DOHH2 (cell line): ENCODE data around the gene G6PD.

Experiments
- CTCF ChIP-seq: fragments of 200-600 bp; sonication (generic); IDR thresholded peaks from one replicate; pipeline ENCODE4 v1.5.1; 2014; ENCODE audit warnings: antibody characterized with exemption, mild to moderate bottlenecking, low read depth, low read length; ENCODE audit not compliant: poor library complexity, severe bottlenecking
- EZH2phosphoT487 ChIP-seq: fragments of 200-600 bp; sonication (generic); IDR thresholded peaks from 2 replicates; pipeline ENCODE4 v1.6.1; 2017; ENCODE audit warnings: borderline replicate concordance, mild to moderate bottlenecking, antibody characterized with exemption, low read length, moderate library complexity, mixed read lengths

GRCh38 chrX:154507673-154508383, 38.8 kb downstream of the G6PD start:
- TF ChIP-seq CTCF (no peak), EZH2phosphoT487 (no peak)
